ENCODE measurements around the gene UGT1A6.
"Not testable (repeated sequence)": the region's sequence is repeated elsewhere in the genome, so short reads cannot be mapped to it uniquely, and the experiment has no call there.

UGT1A6 gene

DNA sequence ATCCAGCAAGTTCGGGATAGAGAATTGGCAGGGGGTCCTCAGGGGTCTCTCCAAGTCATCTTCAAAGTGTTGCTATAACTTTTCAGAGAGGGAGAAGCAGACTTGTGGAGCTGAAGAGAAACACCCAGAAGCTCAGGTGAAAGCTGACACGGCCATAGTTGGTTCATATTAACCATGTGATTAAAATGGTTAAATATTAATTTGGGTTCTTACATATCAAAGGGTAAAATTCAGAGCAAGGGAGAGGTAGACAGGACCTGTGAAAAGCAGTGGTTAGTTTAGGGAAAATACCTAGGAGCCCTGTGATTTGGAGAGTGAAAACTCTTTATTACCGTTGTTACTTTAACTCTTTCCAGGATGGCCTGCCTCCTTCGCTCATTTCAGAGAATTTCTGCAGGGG, at the start of gene UGT1A6:
Gene UGT1A6, plus strand, starts transcription at position 243 of the 400 bp plus-strand sequence. Its CDS starts 115 bp downstream, at position 358.
- no peak for DNase-seq

DNA sequence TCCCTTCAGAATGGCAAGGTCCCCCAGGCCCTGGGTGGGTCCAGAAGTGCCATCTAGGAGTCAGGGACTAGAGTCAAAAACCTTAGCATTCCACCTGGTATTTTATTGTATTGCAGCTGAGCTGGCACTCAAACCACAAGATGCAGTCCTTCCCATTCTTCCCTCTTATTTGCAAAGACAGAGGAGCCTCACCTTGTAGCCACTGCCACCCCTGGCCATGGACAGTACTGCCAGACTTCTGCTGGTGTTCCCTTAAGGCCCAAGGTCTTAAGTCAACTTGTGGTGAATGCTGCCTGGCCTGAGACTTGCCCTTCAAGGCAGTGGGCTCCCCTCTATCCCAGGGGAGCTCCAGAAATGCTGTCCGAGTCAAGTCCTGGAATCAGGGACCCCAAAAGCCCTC, 49.6 kb upstream of the UGT1A6 start:
- DNase-seq: no peak

DNA sequence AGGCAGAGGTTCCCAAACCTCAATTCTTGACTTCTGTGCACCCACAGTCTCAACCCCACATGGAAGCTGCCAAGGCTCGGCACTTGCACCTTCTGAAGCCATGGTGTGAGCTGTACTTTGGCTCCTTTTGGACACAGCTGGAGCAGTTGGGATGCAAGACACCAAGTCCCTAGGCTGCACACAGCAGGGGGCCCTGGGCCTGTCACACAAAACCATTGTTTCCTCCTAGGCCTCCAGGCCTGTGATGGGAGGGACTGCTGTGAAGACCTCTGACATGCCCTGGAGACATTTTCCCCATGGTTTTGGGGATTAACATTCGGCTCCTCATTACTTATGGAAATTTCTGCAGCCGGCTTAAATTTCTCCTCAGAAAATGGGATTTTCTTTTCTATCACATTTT, 46.7 kb upstream of the UGT1A6 start:
- DNase-seq: not testable (repeated sequence)

DNA sequence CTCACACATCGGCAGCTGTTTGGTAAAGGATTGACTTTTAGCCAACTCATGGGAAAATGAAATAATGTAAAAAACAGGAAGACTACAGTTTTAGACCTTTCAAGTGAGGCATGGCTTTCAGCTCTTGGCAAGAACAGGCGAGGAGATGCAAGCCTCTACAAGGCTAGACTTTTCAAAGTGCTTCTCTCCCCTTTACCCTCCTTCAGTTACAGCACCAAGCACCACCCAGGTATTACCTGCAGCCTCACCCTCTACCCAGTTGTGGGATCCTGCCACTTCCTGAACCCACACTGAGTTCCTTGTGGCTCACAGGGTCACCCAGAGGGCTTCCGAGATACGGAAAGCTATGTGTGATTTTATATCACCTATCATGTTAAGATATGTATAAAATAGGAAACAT, 41.7 kb upstream of the UGT1A6 start:
- no peak for DNase-seq

DNA sequence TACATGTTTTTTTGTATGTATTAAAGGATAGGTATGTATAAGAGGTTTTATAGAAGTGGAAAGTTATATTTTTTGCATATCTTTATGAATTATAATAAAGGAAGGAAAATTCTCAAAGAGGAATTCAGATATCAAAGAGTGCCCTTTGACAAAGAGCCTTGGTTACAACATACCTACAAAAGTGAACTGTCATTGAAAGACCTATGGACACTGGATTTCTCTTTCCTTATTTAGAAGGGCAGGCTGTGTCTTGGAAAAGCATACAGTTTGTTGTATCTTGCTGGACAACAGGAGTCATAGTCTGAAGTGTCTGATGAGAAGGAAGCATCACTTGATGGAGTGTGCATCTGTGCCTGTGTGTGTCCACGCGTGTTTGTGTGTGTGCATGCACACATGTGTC, 41.3 kb upstream of the UGT1A6 start:
- no peak for DNase-seq

DNA sequence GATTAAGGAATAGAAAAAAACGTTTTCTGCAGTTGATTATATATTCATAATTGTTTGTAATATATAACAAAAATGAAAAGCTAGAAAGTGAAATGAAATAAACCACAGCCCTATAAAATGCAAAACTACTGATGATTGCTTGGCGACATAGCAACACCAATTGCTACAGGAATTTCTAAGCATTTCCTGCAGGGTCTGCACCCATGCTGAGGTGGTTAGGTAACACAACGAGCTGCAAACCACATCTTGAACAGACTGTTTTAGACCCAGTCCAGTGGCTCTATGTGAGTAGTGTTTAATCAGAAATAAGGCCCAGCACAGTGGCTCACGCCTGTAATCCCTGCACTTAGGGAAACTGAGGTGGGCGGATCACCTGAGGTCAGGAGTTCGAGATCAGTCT, 38.2 kb upstream of the UGT1A6 start:
- no peak for DNase-seq

DNA sequence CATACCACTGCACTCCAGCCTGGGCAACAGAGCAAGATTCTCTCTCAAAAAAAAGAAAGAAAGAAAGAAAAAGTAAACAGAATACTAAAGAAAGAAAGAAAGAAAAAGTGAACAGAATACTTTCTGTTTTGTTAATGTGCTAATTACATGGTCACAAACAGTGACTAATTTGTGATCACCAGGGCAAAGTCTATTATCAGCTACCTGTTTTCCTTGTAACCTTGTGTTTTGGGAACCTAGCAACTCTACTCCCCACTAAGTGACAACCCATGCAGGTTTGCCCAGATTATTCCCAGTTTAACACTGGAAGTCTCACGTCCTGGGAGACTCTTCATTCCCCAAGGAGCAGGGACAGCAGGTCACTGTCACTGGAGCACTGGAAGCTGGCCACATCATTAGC, 37.6 kb upstream of the UGT1A6 start:
- no peak for DNase-seq

DNA sequence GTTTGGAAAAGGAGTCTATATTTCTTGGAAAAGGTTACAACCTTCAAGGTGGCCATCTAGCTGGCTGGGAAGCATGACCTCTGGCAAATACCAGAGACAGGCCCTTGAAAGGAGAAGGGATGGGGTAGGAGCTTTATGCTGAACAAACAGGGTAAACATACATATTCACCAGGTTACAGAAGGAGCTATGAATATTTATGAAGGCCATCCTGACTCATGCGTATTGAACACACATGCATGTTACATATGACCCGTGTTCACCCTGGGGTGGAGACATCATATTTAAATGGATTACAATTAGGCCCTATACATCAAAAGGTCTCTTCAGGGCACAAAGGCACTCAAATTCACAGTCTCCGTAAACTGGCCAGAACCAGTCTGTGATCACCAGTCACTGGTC, 36.7 kb upstream of the UGT1A6 start:
- DNase-seq: not testable (repeated sequence)

DNA sequence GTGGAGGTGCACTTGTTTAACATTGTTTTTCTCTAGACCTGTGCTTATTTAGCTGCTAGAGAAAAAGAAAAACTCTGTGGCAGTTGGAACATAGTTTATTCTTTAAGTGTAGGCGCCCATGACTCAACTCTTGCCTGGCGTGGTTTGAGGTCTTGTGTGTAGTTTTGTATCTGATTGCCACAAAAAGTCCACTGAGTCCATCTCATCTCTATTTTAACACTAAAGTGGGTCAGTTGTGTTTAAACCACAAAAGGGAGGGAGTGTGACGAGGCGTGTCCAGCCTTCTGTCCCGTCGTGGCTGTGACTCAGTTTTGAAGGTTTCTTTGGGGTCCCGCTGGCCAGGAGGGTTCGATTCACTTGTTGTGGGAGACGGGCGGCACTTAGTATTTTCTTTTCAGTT, 36.2 kb upstream of the UGT1A6 start:
- DNase-seq: no peak

DNA sequence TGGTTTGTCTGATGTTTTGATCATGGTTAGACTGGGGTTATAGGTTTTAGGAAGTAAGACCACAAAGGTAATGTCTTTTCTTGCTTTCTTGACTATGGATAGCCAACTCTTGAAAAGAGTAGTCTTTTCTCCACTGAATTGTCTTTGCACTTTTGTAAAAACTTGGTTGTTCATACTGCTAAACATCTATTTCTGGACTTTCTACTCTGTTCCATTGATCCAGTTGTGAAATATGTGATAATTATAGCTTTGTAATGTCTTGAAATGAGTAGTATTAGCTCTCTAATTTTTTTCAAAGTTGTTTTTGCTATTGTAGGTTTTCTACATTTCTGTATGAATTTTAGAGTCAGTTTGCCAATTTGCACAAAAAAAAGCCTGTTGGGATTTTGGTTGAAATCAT, 34.1 kb upstream of the UGT1A6 start:
- no peak for DNase-seq

DNA sequence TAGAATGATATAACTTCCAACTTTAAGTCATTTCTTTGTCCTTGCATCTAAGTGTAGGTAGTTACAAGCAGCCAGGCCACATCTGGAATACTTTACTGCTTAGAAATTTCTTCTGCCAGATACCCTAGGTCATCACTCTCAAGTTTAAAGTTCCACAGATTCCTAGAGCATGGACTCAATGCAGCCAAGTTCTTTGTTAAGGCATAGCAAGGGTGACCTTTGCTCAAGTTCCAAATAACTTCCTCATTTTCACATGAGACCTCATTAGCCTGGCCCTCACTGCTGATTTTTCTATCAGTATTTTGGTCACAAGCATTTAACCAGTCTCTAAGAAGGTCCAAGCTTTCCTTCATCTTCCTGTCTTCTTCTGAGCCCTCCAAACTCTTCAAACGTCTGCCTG, 28.8 kb upstream of the UGT1A6 start:
- DNase-seq: no peak

DNA sequence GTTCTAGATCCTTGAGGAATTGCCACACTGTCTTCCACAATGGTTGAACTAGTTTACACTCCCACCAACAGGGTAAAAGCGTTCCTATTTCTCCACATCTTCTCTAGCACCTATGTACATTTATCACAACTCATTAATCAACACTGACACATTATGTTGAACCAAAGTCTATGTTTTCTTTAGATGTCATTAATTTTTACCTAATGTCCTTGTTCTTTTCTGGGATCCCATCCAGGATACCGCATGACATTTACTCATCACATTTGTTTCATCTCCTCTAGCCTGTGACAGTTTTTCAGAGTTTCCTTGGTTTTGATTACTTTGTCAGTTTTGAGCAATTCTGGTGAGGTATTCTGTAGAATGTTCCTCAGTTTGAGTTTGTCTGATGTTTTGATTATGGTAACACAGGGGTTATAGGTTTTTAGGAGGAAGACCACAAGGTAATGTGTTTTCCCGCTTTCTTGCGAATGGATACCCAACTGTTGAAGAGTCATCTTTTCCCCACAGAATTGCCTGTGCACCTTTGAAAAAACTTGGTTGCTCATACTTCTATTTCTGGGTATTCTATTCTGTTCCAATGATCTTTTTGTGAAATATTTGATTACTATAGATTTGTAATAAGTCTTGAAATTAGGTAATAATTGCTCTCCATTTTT, 24.0 kb upstream of the UGT1A6 start:
- DNase-seq: no peak

DNA sequence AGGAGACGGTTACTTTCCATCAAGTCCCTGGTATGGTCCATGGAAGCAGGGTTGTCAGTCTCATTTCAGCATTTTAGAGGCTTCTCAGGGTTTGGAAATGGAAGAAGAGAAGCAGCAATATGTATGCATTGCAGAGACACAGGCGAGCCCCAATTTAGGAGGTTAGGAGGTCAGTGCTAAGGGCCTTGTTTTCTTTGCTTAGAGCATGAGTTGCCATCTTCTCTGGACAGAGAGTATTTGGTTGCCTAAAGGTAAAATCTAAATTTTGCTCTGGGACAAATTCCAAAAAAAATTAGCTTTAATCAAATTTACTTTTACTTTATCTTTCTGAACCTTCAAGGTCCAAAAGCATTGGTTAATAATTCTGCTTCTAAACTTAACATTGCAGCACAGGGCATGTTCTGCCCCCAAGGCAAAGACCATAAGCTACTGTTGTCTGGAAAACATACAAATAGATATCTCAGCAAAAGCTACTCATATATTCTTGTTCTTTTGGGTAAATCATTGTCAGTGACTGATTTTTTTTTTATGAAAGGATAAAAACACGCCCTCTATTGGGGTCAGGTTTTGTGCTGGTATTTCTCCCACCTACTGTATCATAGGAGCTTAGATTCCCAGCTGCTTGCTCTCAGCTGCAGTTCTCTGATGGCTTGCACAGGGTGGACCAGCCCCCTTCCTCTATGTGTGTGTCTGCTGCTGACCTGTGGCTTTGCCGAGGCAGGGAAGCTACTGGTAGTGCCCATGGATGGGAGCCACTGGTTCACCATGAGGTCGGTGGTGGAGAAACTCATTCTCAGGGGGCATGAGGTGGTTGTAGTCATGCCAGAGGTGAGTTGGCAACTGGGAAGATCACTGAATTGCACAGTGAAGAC, 21.2 kb upstream of the UGT1A6 start, which contains the start of gene UGT1A9:
Gene UGT1A9, plus strand, starts transcription at position 609 of the 872 bp plus-strand sequence. Its CDS starts 37 bp downstream, at position 646.
- no peak for DNase-seq

DNA sequence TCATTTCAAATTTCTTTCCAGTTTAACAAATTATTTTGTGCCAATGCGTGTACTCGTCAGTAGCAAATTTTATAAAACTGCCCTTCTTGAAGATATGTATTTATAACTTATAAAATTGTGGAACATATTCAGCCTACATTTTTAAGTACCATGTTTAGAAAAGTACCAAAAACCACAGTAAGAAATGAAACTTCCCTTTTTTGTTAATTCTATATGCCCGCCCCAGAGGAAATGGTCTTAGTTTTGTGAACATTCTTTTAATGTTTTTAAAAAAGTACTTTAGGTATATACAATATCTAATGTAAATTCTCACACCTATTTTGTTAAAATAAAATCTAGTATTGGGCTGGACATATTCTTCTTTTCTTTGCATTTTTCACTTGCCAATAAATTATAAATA, 19.8 kb upstream of the UGT1A6 start:
- no peak for DNase-seq

DNA sequence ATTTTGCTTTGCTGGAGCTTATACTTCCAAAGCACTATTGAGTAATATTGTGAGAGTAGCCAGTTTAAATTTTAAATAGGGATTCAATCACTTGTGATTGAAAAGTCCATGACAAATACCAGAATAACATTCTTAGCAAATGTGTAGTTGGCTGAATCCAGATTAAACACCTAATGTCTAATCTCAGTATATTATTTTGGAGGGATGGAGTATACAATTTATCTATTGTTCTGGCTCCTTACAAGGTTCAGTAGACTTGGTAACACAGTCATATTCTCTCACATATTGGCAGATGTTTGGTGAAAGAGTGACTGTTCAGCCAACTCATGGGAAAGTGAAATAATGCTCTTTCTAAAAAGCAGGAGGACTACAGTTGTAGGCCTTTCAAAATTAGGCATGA, 18.8 kb upstream of the UGT1A6 start:
- DNase-seq: no peak

DNA sequence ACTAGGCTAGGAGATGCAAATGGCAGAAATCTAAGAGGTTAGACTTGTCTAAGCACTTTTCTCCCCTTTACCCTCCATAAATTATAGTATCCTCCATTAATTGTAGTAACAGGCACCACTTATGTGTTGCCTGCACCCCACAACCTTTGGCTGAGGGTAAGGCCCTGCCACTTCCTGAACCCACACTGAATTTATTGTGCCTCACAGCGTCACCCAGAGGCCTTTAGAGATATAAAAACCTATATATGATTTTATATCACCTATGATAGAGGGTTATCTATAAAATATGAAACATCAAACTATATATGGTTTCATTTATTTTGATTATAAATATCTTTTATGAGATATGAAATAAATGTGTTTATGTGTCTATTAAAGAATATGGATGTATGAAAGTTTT, 18.4 kb upstream of the UGT1A6 start:
- DNase-seq: no peak

DNA sequence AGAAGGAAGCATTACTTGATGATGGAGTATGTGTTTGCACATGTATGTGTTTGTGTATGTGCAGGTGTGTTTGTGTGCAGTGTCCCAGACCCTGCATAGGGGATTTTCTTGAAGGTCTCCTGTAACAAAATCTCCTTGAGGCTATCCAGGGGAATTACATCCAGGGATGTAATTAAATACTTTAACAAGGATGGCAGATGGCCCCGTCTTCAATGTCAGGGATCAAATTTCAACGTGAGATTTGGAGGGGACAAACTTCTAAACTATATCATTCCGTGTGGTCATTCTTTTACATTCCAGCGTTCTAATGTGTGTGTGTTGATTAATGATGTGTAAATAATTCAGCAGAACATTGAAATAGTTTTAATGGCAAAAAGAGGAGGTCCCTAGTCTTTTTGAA, 17.7 kb upstream of the UGT1A6 start:
- no peak for DNase-seq

DNA sequence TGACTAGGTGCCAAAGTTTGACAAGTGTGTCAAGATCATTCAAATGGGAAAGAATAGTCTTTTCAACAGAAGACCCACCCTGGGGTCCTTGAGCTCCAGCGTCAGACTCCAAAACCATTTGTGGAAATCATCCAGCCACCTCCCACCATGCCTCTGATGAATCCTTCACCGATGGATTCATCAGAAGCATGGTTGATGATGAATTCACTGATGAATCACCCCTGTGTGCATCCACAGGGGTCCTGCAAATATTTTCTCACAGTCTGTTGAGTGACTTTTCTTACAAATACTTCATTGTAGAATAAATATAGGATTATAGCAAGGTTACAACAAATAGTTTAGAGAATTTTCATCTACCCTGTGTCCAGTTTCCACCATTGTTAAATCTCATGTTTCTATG, 16.6 kb upstream of the UGT1A6 start:
- no peak for DNase-seq

DNA sequence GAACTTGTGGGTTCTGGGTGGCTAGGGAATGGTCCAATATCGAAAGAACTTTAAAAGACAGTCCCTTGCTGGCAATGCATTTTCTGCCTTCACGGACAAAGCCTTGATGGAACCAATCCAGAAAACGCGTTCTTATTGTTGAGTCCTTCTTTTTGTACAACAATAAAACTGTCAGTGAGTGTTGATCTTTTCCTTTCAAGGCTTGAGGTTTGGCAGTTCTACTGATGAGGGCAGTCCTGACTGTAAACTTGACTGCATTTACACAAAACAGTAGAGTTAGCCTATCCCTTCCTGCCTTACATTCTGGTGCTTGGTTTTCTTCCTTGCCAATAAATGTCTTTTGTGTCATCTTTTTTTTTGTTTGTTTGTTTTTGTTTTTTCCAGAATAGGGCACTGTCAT, 13.5 kb upstream of the UGT1A6 start:
- DNase-seq: no peak

DNA sequence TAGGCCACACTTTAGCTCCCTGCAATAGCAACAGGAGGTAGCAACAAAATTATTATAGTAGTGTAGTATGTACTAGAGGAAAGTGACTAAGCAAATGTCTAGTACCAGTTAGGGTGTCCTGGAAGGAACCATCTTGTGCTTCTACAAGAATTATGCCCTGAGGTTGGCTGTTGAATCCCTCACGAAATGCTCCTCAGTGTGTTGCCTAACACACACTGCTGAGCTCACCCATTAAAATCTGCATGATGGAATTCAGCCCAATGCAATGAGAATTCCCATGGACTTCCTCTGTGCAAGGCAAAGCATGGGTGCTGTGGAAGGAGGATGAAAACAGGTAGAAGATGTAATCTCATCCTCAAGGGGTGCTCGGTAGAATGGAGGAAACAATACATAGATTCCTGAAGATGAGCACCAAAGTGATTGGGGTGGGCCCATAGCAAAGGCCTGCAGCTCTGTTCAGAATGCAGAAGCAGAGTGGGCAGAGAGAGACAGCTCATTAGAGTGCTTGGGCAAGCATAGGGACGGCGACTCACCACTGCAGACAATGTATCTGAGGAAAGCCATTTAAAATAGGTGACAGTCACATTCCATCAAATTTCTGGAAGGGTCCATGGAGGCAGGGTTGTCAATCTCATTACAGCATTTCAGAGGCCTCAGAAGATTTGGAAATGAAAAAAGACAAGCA, 12.2 kb upstream of the UGT1A6 start:
- no peak for DNase-seq

DNA sequence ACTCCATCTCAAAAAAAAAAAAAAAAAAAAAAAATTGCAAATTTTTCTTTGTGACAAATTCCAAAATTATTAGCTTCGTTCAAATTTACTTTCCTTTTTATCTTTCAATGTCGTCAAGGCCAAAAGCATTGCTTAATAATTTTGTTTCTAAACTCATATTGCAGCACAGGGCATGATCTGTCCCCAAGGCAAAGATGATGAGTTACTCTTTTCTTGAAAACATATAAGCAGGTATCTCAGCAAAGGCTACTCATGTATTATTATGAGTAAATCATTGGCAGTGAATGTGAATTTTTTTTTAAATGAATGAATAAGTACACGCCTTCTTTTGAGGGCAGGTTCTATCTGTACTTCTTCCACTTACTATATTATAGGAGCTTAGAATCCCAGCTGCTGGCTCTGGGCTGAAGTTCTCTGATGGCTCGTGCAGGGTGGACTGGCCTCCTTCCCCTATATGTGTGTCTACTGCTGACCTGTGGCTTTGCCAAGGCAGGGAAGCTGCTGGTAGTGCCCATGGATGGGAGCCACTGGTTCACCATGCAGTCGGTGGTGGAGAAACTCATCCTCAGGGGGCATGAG, 11.1 kb upstream of the UGT1A6 start, which contains the start of gene UGT1A7:
Gene UGT1A7, plus strand, starts transcription at position 381 of the 579 bp plus-strand sequence. Its CDS starts 37 bp downstream, at position 418.
- DNase-seq: no peak

DNA sequence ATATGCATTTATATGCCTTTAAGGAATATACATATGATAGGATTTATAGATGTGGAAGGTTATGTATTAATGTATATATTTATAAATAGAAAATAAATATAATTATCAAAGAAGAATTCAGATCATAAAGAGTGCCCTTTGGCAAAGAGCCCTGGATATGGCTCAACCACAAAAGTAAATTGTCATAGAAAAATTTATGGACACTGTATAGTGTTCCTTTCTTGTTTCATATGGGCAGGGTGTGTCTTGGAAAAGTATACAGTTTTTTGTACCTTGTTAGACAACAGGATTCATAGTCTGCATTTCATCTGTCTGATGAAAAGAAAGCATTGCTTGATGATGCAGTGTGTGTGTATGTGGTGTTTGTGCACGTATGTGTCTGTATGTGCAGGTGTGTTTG, 8.1 kb upstream of the UGT1A6 start:
- DNase-seq: no peak

DNA sequence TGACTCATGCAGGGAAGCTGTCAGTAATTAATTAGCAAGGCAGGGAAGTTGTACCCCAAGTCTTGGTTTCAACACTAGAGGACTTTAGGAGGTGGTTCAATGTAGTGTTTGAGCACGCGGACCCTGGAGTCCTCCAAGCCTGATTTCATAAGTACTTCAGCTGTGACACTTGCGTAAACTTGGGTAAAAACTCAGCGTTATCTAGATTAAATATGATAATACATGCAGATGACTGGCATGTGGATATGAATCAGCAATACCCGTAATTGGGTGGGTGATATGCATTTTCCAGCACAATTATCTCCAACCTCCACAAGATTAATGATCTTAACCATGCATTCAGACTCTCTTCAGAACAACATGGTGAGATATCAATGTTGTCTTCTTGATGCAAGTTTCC, 5.8 kb upstream of the UGT1A6 start:
- no peak for DNase-seq

Measured in activated naive CD4-positive, alpha-beta T cell (primary cell).